GM12874 (cell line): ENCODE results near the gene CDH13.

Experiments used
- CTCF ChIP-seq: IDR thresholded peaks from 2 replicates; pipeline ENCODE4 v1.5.1; 2011; ENCODE audit warnings: low read depth, mild to moderate bottlenecking, control low read depth, low read length, moderate library complexity; ENCODE audit not compliant: insufficient read depth

Gene CDH13

GRCh38 chr16:82824408-82824807, 197.6 kb downstream of the CDH13 start:
- TF ChIP-seq CTCF, result no peak

DNA sequence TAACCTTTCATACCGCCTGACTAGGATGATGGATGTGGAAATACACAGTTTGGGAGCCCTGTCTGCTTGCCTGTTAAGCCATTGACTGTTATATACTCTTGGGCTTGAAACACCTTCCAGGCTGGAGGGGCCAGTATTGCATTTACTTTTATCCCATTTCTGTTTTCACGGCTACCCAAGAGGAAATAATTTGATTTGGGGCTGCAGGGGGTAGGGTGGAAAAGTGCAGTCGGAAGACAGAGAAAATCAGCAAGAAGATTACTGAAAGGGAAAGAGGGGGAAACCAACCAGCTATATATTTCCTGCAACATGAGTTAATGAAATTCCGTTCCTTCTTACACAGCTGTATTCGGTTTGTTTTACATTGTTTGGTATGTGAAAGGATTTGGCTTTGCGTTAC, 202.5 kb downstream of the CDH13 start:
- no peak for TF ChIP-seq CTCF

- TF ChIP-seq CTCF, result no peak
Observed at GRCh38 chr16:82830944-82831343, 204.2 kb downstream of the CDH13 start.

DNA sequence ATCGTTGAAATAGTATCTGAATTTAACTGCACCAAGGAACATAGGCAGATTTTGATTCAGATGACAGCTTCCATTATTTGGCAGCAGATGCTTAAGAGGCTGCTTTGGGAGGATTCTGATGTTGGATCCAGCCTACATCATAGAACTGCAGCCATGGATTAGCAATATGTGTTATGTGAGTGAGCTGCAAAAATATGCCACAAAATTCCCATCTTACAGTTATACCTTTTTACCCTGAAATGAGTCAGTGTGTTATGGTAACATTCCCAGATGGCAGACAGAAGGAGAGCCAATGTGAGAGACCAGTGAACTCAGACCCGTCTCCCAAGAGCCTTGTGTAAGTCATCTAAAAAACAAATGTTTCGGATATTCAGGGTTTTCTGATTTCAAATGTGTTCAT, 206.1 kb downstream of the CDH13 start:
- TF ChIP-seq CTCF, result no peak

DNA sequence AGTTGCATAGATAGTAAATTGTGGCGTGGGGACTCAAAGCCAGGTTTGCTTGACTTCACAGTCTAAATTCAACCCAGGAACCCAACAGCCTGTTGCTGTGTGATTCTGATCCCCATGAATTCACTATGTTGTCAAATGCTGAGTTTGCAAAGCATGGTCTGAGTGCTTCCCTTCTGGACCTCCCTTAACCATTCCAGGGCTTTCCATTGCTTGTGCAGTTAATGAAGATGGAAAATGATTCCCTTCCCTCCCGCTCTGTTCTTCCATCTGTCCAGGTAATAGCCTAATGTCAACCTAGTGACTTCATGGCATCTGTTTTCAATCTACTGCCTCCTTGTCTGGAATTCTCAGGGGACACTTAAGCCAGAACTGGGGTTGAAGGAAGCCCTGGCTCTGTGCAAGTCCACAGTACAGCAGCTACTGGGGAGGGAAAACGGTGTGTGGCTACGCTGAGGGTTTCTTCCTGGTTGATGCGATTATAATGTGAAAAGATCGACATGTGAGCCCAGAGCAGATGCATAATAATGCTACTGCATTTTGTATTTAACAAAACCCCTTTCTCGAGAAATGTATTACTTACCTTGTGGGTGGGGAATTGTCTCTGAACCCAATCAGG, 206.7 kb downstream of the CDH13 start:
- TF ChIP-seq CTCF, result no peak

DNA sequence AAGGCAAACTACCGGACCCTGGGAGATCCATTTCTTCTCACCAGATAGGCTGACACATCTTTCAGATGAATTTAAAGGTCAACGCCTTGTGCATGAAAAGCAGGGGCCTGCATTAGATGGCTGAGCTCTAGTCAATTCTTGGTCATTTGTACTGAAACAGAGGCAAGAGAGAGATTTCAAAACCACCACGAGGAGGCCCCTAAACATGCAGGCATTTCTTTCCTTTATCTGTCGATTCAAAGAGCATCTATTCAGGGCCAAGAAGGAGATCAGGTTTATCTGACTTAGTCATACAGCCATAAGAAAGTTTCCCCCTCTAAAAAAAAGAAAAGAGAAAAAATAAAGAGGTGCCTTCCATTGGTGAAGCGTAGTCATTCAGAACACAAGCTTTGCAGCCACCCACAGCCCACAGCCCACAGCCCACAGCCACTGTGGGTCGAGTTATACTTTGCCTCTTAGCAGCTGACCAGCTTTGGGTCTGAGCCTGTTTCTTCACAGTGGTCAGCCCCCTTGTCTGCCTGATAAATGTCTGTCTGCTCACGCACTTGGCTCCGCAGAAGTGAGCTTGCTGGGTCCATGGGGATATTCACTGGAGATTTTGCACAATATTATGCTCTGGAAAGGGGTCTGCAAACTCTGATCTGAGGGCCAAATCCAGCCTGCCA, 207.5 kb downstream of the CDH13 start:
- no peak for TF ChIP-seq CTCF

GRCh38 chr16:82835487-82836155, 208.9 kb downstream of the CDH13 start:
- no peak for TF ChIP-seq CTCF
